HuH-7 (cell line): ENCODE results near the gene AKT2.
A peak's percentile ranks its signal among the peaks of the same experiment; 100 is the strongest.
"Not testable (repeated sequence)": the region's sequence is repeated elsewhere in the genome, so short reads cannot be mapped to it uniquely, and the experiment has no call there.

Experiments used
- DNase-seq: peaks from one replicate; pipeline ENCODE4 v3.0.0; 2011; ENCODE audit warnings: low spot score

Gene AKT2

GRCh38 chr19:40284501-40285352, at the start of gene AKT2:
Gene AKT2 (minus strand): TSS chr19:40285345. CDS start chr19:40265267, 20,078 bp downstream.
- no peak for DNase-seq

GRCh38 chr19:40333083-40333482, 47.9 kb upstream of the AKT2 start:
- DNase-seq = not testable (repeated sequence)

GRCh38 chr19:40332669-40333068, 47.5 kb upstream of the AKT2 start:
- DNase-seq = no peak

- no peak for DNase-seq
These were observed 45.9 kb upstream of the AKT2 start for GRCh38 chr19:40331052-40331451.

- DNase-seq = no peak
These were observed 41.1 kb upstream of the AKT2 start for GRCh38 chr19:40326201-40326600.

- no peak for DNase-seq
These were observed 38.6 kb upstream of the AKT2 start for GRCh38 chr19:40323705-40324104.

GRCh38 chr19:40322951-40323615, 37.9 kb upstream of the AKT2 start:
- no peak for DNase-seq

- DNase-seq = no peak
These were observed 37.1 kb upstream of the AKT2 start for GRCh38 chr19:40322271-40322610.

GRCh38 chr19:40321566-40322270, 36.6 kb upstream of the AKT2 start:
- no peak for DNase-seq

GRCh38 chr19:40321076-40321475, 35.9 kb upstream of the AKT2 start:
- DNase-seq = no peak

GRCh38 chr19:40320558-40320935, 35.4 kb upstream of the AKT2 start:
- DNase-seq = no peak

GRCh38 chr19:40317338-40317737, 32.2 kb upstream of the AKT2 start:
- no peak for DNase-seq

GRCh38 chr19:40315812-40316470, 30.8 kb upstream of the AKT2 start:
- no peak for DNase-seq

GRCh38 chr19:40314656-40315055, 29.5 kb upstream of the AKT2 start:
- DNase-seq = no peak

GRCh38 chr19:40313229-40313983, 28.3 kb upstream of the AKT2 start:
- no peak for DNase-seq

- DNase-seq = no peak
These were observed 27.4 kb upstream of the AKT2 start for GRCh38 chr19:40312533-40312932.

- DNase-seq = no peak
These were observed 24.5 kb upstream of the AKT2 start for GRCh38 chr19:40309666-40310065.

- peak; percentile 90 for DNase-seq
These were observed 20.3 kb upstream of the AKT2 start for GRCh38 chr19:40305403-40305802.

GRCh38 chr19:40304306-40304705, 19.2 kb upstream of the AKT2 start:
- DNase-seq = no peak

GRCh38 chr19:40303765-40304164, 18.6 kb upstream of the AKT2 start:
- no peak for DNase-seq

GRCh38 chr19:40302224-40303011, 17.3 kb upstream of the AKT2 start:
- no peak for DNase-seq
